BE2C (cell line): ENCODE results near the gene TGM4.
"Not testable (repeated sequence)": the region's sequence is repeated elsewhere in the genome, so short reads cannot be mapped to it uniquely, and the experiment has no call there.

ENCODE experiments used
- DNase-seq: peaks from one replicate; pipeline ENCODE4 v3.0.0-alpha.2; 2020
- H3K27me3 ChIP-seq: fragments of 250-450 bp; sonication (Bioruptor Pico); 2 replicates; pipeline ENCODE4 v1.5.1; 2020; ENCODE audit warnings: mild to moderate bottlenecking
- H3K36me3 ChIP-seq: fragments of 250-450 bp; sonication (Bioruptor Pico); 2 replicates; pipeline ENCODE4 v1.5.1; 2020; ENCODE audit warnings: mild to moderate bottlenecking
- H3K4me1 ChIP-seq: fragments of 250-450 bp; sonication (Bioruptor Pico); 2 replicates; pipeline ENCODE4 v1.5.1; 2020
- H3K4me3 ChIP-seq: 2 replicates; pipeline ENCODE4 v1.5.1; 2011; ENCODE audit warnings: low read depth, low read length
- H3K9me3 ChIP-seq: fragments of 250-450 bp; sonication (Bioruptor Pico); 2 replicates; pipeline ENCODE4 v1.5.1; 2020
- TF ChIP-seq, protein P1 (sequence below): IDR thresholded peaks from 2 replicates; pipeline ENCODE4 v1.5.1; 2012; ENCODE audit warnings: mild to moderate bottlenecking, low read depth, low read length

Gene TGM4

DNA sequence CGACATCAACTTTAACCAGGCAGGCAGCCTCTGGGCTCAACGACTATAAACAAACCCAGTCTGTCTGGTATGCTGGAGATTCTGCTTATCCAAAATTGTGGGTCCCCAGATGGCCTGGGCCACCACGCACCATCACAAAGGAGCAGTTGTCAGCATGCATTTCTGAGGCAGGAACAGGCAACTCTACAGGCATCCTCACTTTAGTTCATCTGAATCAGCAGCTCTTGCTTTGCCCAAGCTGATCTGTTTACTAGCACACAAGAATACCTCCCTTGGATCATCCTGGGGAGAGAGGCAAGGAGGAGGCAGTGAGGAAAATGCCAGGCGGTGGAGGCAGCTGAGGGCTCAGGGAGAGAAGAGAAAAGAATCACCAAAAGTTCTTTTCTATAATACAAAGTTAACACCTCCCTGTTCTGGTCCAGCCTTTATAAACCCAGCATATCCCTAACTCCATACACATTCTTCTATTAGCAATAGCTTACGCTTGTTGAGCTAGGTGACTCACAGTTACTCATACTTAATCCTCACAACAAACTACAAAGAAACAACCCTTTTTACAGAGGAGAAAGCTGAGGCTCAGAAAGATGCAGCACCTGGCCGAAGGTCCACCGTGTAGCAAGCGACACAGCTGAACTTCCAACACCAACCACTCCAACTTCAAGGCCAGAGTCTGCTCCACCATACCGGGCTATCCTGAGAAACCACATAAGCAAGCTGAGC lies 68.0 kb downstream of the TGM4 start:
- H3K4me3 ChIP-seq = no peak overlapping the region
- H3K27me3 ChIP-seq = no peaks in the 10 kb centered on the region
- TF ChIP-seq, protein P1, sequence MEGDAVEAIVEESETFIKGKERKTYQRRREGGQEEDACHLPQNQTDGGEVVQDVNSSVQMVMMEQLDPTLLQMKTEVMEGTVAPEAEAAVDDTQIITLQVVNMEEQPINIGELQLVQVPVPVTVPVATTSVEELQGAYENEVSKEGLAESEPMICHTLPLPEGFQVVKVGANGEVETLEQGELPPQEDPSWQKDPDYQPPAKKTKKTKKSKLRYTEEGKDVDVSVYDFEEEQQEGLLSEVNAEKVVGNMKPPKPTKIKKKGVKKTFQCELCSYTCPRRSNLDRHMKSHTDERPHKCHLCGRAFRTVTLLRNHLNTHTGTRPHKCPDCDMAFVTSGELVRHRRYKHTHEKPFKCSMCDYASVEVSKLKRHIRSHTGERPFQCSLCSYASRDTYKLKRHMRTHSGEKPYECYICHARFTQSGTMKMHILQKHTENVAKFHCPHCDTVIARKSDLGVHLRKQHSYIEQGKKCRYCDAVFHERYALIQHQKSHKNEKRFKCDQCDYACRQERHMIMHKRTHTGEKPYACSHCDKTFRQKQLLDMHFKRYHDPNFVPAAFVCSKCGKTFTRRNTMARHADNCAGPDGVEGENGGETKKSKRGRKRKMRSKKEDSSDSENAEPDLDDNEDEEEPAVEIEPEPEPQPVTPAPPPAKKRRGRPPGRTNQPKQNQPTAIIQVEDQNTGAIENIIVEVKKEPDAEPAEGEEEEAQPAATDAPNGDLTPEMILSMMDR = no peak
- no peaks in the 10 kb centered on the region for H3K4me1 ChIP-seq
- no peaks in the 10 kb centered on the region for H3K36me3 ChIP-seq
- DNase-seq = no peak
- H3K9me3 ChIP-seq = no peaks in the 10 kb centered on the region

DNA sequence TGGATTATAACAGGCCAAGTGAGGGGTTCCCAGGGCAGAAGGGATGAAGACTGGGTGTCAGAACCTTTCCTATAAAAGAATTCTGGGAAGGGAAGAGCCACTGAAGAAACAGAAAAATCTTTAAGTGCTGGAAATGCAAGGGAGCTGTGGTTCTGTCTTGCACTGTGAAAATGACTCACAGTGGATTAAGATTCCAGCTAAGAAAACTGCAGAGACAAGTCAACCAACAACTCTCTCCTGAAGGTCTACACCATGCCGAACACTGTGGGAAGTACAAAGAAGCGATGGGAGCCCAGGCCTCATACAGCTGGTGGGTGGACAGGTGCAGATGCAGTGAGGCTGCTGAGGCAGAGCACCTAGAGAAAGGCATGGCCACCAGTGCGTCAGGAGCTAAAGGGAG lies 73.8 kb downstream of the TGM4 start:
- DNase-seq = no peak
- H3K4me1 ChIP-seq = no peaks in the 10 kb centered on the region
- no peaks in the 10 kb centered on the region for H3K27me3 ChIP-seq
- H3K4me3 ChIP-seq = no peak overlapping the region
- no peaks in the 10 kb centered on the region for H3K9me3 ChIP-seq
- H3K36me3 ChIP-seq = no peaks in the 10 kb centered on the region
- TF ChIP-seq, protein P1 = no peak

DNA sequence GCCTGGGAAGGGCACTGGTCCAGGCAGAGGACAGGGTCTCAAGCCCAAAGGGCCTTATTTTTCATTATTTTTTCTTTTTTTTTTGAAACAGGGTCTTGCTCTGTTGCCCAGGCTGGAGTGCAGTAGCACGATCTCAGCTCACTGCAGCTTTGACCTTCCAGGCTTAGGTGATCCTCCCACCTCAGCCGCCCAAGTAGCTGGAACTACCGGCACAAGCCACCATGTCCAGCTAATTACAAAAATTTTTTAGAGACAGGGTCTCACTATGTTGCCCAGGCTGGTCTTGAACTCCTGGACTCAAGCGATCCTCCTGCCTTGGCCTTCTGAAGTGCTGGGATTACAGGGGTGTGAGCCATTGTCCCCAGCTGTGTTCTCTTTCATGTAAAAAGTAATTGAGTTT lies 75.4 kb downstream of the TGM4 start:
- not testable (repeated sequence) for DNase-seq, H3K36me3 ChIP-seq, H3K4me3 ChIP-seq, H3K4me1 ChIP-seq, H3K9me3 ChIP-seq, H3K27me3 ChIP-seq

DNA sequence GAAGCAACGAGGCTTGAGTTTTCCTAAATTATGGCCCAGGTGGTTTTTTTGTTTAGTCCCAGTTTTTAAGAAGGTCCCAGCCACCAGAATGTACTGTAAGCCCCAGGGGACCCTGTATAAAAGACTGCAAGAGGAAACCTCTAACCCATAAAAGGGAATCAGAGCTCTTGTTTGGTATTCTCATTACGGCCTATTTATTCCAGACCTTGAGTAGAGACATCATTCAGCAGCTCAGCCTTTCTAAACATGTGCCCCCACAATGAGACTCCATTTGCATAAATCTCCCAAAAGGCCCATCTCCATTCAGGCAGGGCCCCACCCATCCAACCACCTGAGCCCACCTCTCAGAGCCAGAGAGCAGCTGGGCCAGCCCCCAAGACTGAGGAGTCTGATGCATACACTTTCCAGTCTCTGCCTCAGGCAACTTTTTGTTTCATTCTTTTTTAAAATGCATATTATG lies 75.9 kb downstream of the TGM4 start:
- no peaks in the 10 kb centered on the region for H3K4me1 ChIP-seq
- no peaks in the 10 kb centered on the region for H3K27me3 ChIP-seq
- TF ChIP-seq, protein P1 = no peak
- no peak for DNase-seq
- H3K9me3 ChIP-seq = no peaks in the 10 kb centered on the region
- no peaks in the 10 kb centered on the region for H3K36me3 ChIP-seq
- H3K4me3 ChIP-seq = no peak overlapping the region

DNA sequence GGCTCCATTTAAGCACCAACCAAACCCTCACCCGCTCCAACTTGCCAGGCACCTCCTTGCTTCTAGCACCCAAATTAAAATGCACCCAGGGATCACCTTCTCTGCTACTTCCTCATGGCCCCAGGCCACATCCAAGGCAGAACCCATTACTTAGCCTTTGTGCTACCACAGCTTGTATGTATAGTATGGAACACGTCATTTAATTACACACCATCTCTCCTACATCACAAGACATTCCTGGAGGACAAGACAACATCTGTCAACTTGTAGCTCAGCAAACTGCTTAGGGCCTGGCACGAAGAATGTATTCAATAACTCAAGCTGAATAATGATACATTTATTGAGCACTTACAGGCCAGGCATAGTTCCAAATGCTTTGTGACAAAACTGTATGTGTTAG lies 78.3 kb downstream of the TGM4 start:
- no peaks in the 10 kb centered on the region for H3K4me1 ChIP-seq
- TF ChIP-seq, protein P1 = no peak

DNA sequence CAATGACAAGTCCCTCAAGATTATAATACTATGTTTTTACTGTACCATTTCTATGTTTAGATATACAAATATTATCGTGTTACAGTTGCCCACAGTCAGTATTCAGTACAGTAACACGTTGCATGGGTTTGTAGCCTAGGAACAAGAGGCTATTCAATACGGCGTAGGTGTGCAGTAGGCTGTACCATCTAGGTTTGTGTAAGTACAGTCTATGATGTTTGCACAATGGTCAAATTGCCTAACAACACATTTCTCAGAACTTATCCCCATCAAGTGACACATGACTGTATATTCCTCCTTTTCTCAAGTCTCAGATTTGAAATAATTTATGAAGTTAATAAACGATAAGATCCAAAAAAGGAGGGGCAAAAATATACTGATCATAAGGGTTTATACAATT lies 79.9 kb downstream of the TGM4 start:
- no peaks in the 10 kb centered on the region for H3K4me1 ChIP-seq
- no peaks in the 10 kb centered on the region for H3K9me3 ChIP-seq
- DNase-seq = no peak
- H3K27me3 ChIP-seq = no peaks in the 10 kb centered on the region
- H3K36me3 ChIP-seq = no peaks in the 10 kb centered on the region
- TF ChIP-seq, protein P1 = no peak
- no peak overlapping the region for H3K4me3 ChIP-seq

More for the DNA sequence above, 78.3 kb downstream of the TGM4 start:
- Histone ChIP-seq H3K36me3 (no peaks in the 10 kb centered on the region), H3K27me3 (no peaks in the 10 kb centered on the region), H3K4me3 (no peak overlapping the region), H3K9me3 (no peaks in the 10 kb centered on the region)
- DNase-seq = no peak

DNA sequence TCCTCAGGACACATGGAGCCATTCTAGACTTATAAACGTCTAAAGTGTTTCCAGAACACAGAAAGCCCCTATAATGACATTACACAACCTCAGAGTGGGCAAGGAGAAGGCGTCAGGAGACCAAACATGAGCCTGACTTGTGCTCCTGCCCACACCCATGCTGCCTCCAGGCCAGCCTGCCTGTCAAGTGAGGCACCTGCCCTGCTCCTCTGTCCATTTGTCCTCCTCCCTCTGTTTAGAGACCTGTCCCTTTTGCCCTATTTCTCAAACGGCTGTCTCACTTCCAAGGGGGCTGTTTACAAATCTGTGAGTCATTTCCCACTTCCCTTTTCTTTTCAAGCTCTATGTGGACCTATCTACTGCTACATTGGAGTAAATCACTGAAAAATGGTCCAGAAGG lies 80.6 kb downstream of the TGM4 start:
- Histone ChIP-seq H3K4me3 (no peak overlapping the region), H3K4me1 (no peaks in the 10 kb centered on the region), H3K27me3 (no peaks in the 10 kb centered on the region), H3K9me3 (no peaks in the 10 kb centered on the region), H3K36me3 (no peaks in the 10 kb centered on the region)
- no peak for DNase-seq
- TF ChIP-seq, protein P1 = no peak
